Bronchial epithelial cell (primary cell): ENCODE data around the gene CSGALNACT2. TPM values are rescaled to one million over a fixed set of nuclear protein-coding genes. Genes with fewer than 3 reads are reported as not detected.
"Not testable (repeated sequence)": the region's sequence is repeated elsewhere in the genome, so short reads cannot be mapped to it uniquely, and the experiment has no call there.

Source experiments
- DNase-seq: peaks from one replicate; pipeline ENCODE4 v3.0.0-alpha.2; 2010; ENCODE audit warnings: low read depth
- FAIRE-seq: peaks from 2 replicates; lab custom pipeline; 2011; peaks lifted over from hg19 to GRCh38; lab: Jason Lieb, UNC
- H3K27me3 ChIP-seq: 2 replicates; pipeline ENCODE4 v1.5.1; 2011; ENCODE audit warnings: low read length; ENCODE audit not compliant: control insufficient read depth, insufficient read depth
- H3K36me3 ChIP-seq: 2 replicates; pipeline ENCODE4 v1.5.1; 2011; ENCODE audit warnings: low read length; ENCODE audit not compliant: control insufficient read depth, insufficient read depth
- H3K4me3 ChIP-seq: 2 replicates; pipeline ENCODE4 v1.5.1; 2011; ENCODE audit warnings: mild to moderate bottlenecking, low read depth, low read length, control low read depth
- total RNA-seq: library from RNA; depleted of rRNA; stranded (reverse); fragments of >200 nt; gene quantifications from 2 replicates; pipeline ENCODE4 v1.2.1, GENCODE V29; 2014
- TF ChIP-seq, protein P1 (sequence below): IDR thresholded peaks from 2 replicates; pipeline ENCODE4 v1.5.1; 2011; ENCODE audit warnings: mild to moderate bottlenecking, moderate library complexity, low read length, control low read depth, inconsistent platforms; ENCODE audit not compliant: insufficient read depth, severe bottlenecking

The CSGALNACT2 gene
- total RNA-seq, 1 donor from 2014 or later, result 17.4 TPM

DNA sequence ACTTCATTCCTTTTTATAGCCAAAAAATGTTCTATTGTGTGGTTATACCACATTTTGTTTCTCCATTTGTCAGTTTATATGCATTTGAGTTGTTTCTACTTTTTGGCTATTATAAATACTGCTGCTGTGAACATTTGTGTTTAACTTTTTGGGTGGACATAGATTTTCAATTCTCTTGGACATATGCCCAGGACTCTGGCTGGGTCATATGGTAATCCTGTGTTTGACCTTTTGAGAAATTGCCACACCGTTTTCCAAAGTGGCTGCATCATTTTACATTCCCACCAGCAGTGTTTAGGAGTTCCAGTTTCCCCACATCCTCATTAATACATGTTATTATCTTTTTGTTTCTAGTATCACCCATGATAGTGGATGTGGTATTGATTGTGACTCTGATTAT, 39.4 kb downstream of the CSGALNACT2 start:
- Histone ChIP-seq H3K27me3 (no peaks in the 10 kb centered on the region), H3K4me3 (no peak overlapping the region), H3K36me3 (peaks cover 5% of the 10 kb centered on the region)
- DNase-seq (no peak), FAIRE-seq (no peak)
- TF ChIP-seq, protein P1, sequence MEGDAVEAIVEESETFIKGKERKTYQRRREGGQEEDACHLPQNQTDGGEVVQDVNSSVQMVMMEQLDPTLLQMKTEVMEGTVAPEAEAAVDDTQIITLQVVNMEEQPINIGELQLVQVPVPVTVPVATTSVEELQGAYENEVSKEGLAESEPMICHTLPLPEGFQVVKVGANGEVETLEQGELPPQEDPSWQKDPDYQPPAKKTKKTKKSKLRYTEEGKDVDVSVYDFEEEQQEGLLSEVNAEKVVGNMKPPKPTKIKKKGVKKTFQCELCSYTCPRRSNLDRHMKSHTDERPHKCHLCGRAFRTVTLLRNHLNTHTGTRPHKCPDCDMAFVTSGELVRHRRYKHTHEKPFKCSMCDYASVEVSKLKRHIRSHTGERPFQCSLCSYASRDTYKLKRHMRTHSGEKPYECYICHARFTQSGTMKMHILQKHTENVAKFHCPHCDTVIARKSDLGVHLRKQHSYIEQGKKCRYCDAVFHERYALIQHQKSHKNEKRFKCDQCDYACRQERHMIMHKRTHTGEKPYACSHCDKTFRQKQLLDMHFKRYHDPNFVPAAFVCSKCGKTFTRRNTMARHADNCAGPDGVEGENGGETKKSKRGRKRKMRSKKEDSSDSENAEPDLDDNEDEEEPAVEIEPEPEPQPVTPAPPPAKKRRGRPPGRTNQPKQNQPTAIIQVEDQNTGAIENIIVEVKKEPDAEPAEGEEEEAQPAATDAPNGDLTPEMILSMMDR, result no peak

DNA sequence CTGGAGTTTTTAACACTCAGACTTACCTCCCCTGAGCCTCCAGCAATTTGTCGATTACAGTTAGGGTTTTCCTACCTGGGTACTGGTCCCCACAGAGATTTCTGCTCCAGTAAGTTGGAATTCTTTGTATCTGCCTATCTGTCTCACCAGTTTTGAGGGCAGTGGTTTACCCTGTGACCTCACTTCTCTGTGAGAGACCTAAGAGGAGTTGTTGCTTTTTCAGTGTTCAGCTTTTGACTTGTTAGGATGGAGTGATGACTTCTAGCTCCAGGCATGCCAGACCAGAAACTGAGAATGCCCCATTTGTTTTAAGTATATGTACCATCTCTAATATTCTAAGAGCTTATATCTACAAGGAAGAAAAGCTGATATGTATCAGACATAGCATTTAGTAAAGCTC, 42.9 kb downstream of the CSGALNACT2 start:
- no peaks in the 10 kb centered on the region for H3K27me3 ChIP-seq
- H3K36me3 ChIP-seq, result peaks cover 6% of the 10 kb centered on the region
- no peak overlapping the region for H3K4me3 ChIP-seq
- DNase-seq, result no peak
- no peak for FAIRE-seq
- TF ChIP-seq, protein P1, result no peak

DNA sequence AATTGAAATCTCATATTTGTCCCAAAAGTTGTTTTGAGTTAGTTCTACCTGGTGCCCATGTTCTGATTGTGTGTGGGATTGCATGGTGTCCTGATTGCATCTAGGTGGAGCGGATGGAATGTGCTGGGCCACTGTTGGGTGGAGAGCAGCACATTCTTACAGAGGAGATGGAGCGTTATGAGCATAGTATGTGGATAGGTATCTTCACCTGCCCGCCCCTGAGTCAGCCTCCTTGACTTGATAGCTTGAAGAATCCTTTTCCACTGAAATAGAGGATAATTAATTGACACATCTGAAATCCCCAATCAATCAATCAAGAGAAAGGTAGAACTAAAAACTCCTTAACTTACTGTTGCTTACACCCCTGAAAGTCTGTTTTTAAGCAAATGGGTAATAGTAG, 45.5 kb downstream of the CSGALNACT2 start:
- not testable (repeated sequence) for H3K27me3 ChIP-seq, FAIRE-seq, H3K4me3 ChIP-seq, DNase-seq, H3K36me3 ChIP-seq

DNA sequence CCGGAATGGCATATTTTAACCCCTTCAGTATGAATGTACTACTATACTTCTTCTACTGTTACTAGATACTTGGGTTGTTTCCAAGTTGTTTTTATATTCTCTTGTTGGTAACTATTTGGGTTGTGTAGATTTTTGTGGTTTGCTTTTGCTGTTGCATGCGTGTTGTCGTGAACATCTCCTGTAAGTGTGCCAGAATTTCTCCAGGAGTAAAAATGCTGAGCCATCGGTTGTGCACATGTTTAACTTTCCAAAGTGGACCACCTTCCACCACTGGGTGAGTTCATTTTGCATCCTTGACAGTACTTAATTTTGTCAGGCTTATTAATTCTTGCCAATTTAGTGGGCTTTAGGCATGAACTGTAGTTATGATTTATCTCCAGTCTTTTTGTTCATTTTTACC, 47.9 kb downstream of the CSGALNACT2 start:
- peaks cover 1% of the 10 kb centered on the region for H3K36me3 ChIP-seq
- H3K27me3 ChIP-seq, result no peaks in the 10 kb centered on the region
- H3K4me3 ChIP-seq, result no peak overlapping the region
- TF ChIP-seq, protein P1, result no peak
- DNase-seq (no peak), FAIRE-seq (no peak)

GRCh38 chr10:43187213-43187612, 49.0 kb downstream of the CSGALNACT2 start:
- no peaks in the 10 kb centered on the region for H3K27me3 ChIP-seq
- peaks cover 1% of the 10 kb centered on the region for H3K36me3 ChIP-seq
- no peak overlapping the region for H3K4me3 ChIP-seq
- DNase-seq (no peak), FAIRE-seq (no peak)
- TF ChIP-seq, protein P1, result no peak

GRCh38 chr10:43188702-43189101, 50.5 kb downstream of the CSGALNACT2 start:
- FAIRE-seq (no peak), DNase-seq (no peak)
- Histone ChIP-seq H3K36me3 (no peaks in the 10 kb centered on the region), H3K27me3 (no peaks in the 10 kb centered on the region), H3K4me3 (no peak overlapping the region)
- TF ChIP-seq, protein P1, result no peak
